Mesenchymal stem cell (in vitro differentiated cells and primary cell): ENCODE data around the gene KRTAP10-2.

ENCODE experiments used
- DNase-seq: peaks from one replicate; pipeline ENCODE4 v3.0.0-alpha.2; 2013
- H2AFZ ChIP-seq: one replicate; pipeline ENCODE4 v1.6.1; 2013; ENCODE audit warnings: low read depth, mild to moderate bottlenecking, control low read depth, inconsistent platforms, low read length, moderate library complexity
- H2AK5ac ChIP-seq: 2 replicates; pipeline ENCODE4 v1.6.1; 2013; ENCODE audit warnings: low read length, moderate library complexity, mild to moderate bottlenecking, inconsistent platforms; ENCODE audit not compliant: severe bottlenecking
- H2BK120ac ChIP-seq: one replicate; pipeline ENCODE4 v1.6.1; 2013; ENCODE audit warnings: low read depth, mild to moderate bottlenecking, inconsistent platforms, low read length, moderate library complexity
- H2BK12ac ChIP-seq, 2 experiments: one replicate each; pipeline ENCODE4 v1.6.1; 2013; ENCODE audit warnings: inconsistent platforms in 2 of 2, low read length in 2 of 2, mild to moderate bottlenecking in 2 of 2, moderate library complexity in 2 of 2, control low read depth in 1 of 2
- H2BK15ac ChIP-seq: one replicate; pipeline ENCODE4 v1.6.1; 2013; ENCODE audit warnings: mild to moderate bottlenecking, low read depth, inconsistent platforms; ENCODE audit not compliant: poor library complexity, severe bottlenecking
- H2BK5ac ChIP-seq: 2 replicates; pipeline ENCODE4 v1.6.1; 2013; ENCODE audit warnings: low read depth, mild to moderate bottlenecking, low read length, control low read depth, inconsistent platforms; ENCODE audit not compliant: poor library complexity, severe bottlenecking
- H3K14ac ChIP-seq, 2 experiments: one replicate each; pipeline ENCODE4 v1.6.1; 2013; ENCODE audit warnings: inconsistent platforms in 2 of 2, low read length in 2 of 2, control low read depth in 1 of 2, mild to moderate bottlenecking in 1 of 2, moderate library complexity in 1 of 2
- H3K18ac ChIP-seq, 2 experiments: one replicate each; pipeline ENCODE4 v1.6.1; 2013; ENCODE audit warnings: inconsistent platforms in 2 of 2, low read length in 2 of 2, control low read depth in 1 of 2, low read depth in 1 of 2, mild to moderate bottlenecking in 1 of 2
- H3K23ac ChIP-seq, 2 experiments: one replicate each; pipeline ENCODE4 v1.6.1; 2013; ENCODE audit warnings: inconsistent platforms in 2 of 2, low read length in 2 of 2, mild to moderate bottlenecking in 2 of 2, moderate library complexity in 2 of 2, control low read depth in 1 of 2
- H3K27ac ChIP-seq: 2 replicates; pipeline ENCODE4 v1.5.1; 2013; ENCODE audit warnings: mild to moderate bottlenecking, moderate library complexity, low read length, control low read depth, inconsistent platforms; ENCODE audit not compliant: poor library complexity, severe bottlenecking
- H3K27me3 ChIP-seq, 2 experiments: 2 replicates each; pipeline versions ENCODE4 v1.6.1 to v1.7.0; 2013; ENCODE audit warnings: low read length in 2 of 2, mild to moderate bottlenecking in 2 of 2, moderate library complexity in 2 of 2, control low read depth in 1 of 2, inconsistent platforms in 1 of 2; ENCODE audit not compliant: control insufficient read depth in 1 of 2, insufficient read depth in 1 of 2
- H3K36me3 ChIP-seq, 2 experiments: 2 replicates each; pipeline versions ENCODE4 v1.6.1 to v1.7.0; 2013; ENCODE audit warnings: low read length in 2 of 2, control low read depth in 1 of 2, inconsistent platforms in 1 of 2, low read depth in 1 of 2, mild to moderate bottlenecking in 1 of 2; ENCODE audit not compliant: insufficient read depth in 2 of 2, control insufficient read depth in 1 of 2
- H3K4ac ChIP-seq, 2 experiments: one replicate each; pipeline ENCODE4 v1.6.1; 2013; ENCODE audit warnings: inconsistent platforms in 2 of 2, low read length in 2 of 2, mild to moderate bottlenecking in 2 of 2, moderate library complexity in 2 of 2, control low read depth in 1 of 2, low read depth in 1 of 2
- H3K4me1 ChIP-seq: 2 replicates; pipeline ENCODE4 v1.6.1; 2013; ENCODE audit warnings: low read depth, low read length, control low read depth; ENCODE audit not compliant: control insufficient read depth, insufficient read depth
- H3K4me2 ChIP-seq: 2 replicates; pipeline ENCODE4 v1.6.1; 2013; ENCODE audit warnings: low read length, mild to moderate bottlenecking, inconsistent platforms; ENCODE audit not compliant: poor library complexity, severe bottlenecking
- H3K4me3 ChIP-seq, 2 experiments: 2 replicates each; pipeline versions ENCODE4 v1.5.1 to v1.7.0; 2013; ENCODE audit warnings: low read length in 2 of 2, mild to moderate bottlenecking in 2 of 2, control low read depth in 1 of 2, low read depth in 1 of 2; ENCODE audit not compliant: insufficient read depth in 1 of 2
- H3K79me1 ChIP-seq: replicated peaks from 2 replicates; pipeline ENCODE4 v1.6.1; 2013; ENCODE audit warnings: mild to moderate bottlenecking, control low read depth, low read length, inconsistent platforms; ENCODE audit not compliant: poor library complexity, severe bottlenecking
- H3K9ac ChIP-seq: 2 replicates; pipeline ENCODE4 v1.7.0; 2013; ENCODE audit warnings: mild to moderate bottlenecking, low read length, moderate library complexity
- H3K9me3 ChIP-seq: 2 replicates; pipeline ENCODE4 v1.7.0; 2013; ENCODE audit warnings: mild to moderate bottlenecking, low read length; ENCODE audit not compliant: control insufficient read depth
- H4K8ac ChIP-seq: one replicate; pipeline ENCODE4 v1.6.1; 2013; ENCODE audit warnings: inconsistent platforms, mild to moderate bottlenecking, low read length, moderate library complexity
- H4K91ac ChIP-seq: one replicate; pipeline ENCODE4 v1.6.1; 2013; ENCODE audit warnings: mild to moderate bottlenecking, low read length, inconsistent platforms
- WGBS: methylation state at CpG from one replicate; pipeline ENCODE4 v1.1.7; 2013; ENCODE audit warnings: mixed read lengths; 5-methylcytosine and 5-hydroxymethylcytosine counted together

Gene KRTAP10-2

GRCh38 chr21:44508426-44508710 is 42.9 kb downstream of the KRTAP10-2 start:
- H2AK5ac ChIP-seq, result no peak overlapping the region
- no peak overlapping the region for H2AFZ ChIP-seq
- H3K9ac ChIP-seq, result no peak overlapping the region
- no peaks in the 10 kb centered on the region for H3K36me3 ChIP-seq
- H2BK120ac ChIP-seq, result no peak overlapping the region
- H2BK5ac ChIP-seq, result no peak overlapping the region
- H3K4me2 ChIP-seq, result no peak overlapping the region
- H3K27me3 ChIP-seq, result peaks cover 28 to 58% of the 10 kb centered on the region in 2 experiments
- no peak overlapping the region for H4K91ac ChIP-seq
- peak overlapping the region in 1 of 2 experiments; percentile 69 for H3K14ac ChIP-seq
- H2BK12ac ChIP-seq, result no peak overlapping the region
- no peak overlapping the region for H3K4me3 ChIP-seq
- WGBS, result 98% methylated on average over 8 of the region's 9 CpGs
- no peak overlapping the region for H2BK15ac ChIP-seq
- no peak overlapping the region for H3K27ac ChIP-seq
- no peak for DNase-seq
- H3K23ac ChIP-seq, result no peak overlapping the region
- H4K8ac ChIP-seq, result no peak overlapping the region
- H3K4me1 ChIP-seq, result peaks cover 9% of the 10 kb centered on the region
- no peak overlapping the region for H3K4ac ChIP-seq
- H3K18ac ChIP-seq, result no peak overlapping the region
- H3K79me1 ChIP-seq, result no peaks in the 10 kb centered on the region
- no peaks in the 10 kb centered on the region for H3K9me3 ChIP-seq

GRCh38 chr21:44507673-44508425 is 43.5 kb downstream of the KRTAP10-2 start:
- no peaks in the 10 kb centered on the region for H3K79me1 ChIP-seq
- H3K4me1 ChIP-seq, result peaks cover 9% of the 10 kb centered on the region

GRCh38 chr21:44506279-44507255 is 44.7 kb downstream of the KRTAP10-2 start:
- H3K27me3 ChIP-seq, result peaks cover 25 to 56% of the 10 kb centered on the region in 2 experiments
- 91% methylated on average over 44 of the region's 44 CpGs for WGBS
- H3K9me3 ChIP-seq, result no peaks in the 10 kb centered on the region
- no peak overlapping the region for H3K4me2 ChIP-seq
- H3K4ac ChIP-seq, result no peak overlapping the region
- H3K27ac ChIP-seq, result no peak overlapping the region
- no peak for DNase-seq
- H3K14ac ChIP-seq, result no peak overlapping the region
- no peak overlapping the region for H2AK5ac ChIP-seq
- H4K91ac ChIP-seq, result no peak overlapping the region
- no peak overlapping the region for H2BK15ac ChIP-seq
- H3K4me1 ChIP-seq, result peaks cover 9% of the 10 kb centered on the region
- H3K4me3 ChIP-seq, result no peak overlapping the region
- no peak overlapping the region for H3K23ac ChIP-seq
- H2BK12ac ChIP-seq, result no peak overlapping the region
- no peak overlapping the region for H2BK120ac ChIP-seq
- no peak overlapping the region for H3K9ac ChIP-seq
- no peak overlapping the region for H3K18ac ChIP-seq
- H3K79me1 ChIP-seq, result no peaks in the 10 kb centered on the region
- H3K36me3 ChIP-seq, result no peaks in the 10 kb centered on the region
- no peak overlapping the region for H2BK5ac ChIP-seq
- no peak overlapping the region for H2AFZ ChIP-seq
- no peak overlapping the region for H4K8ac ChIP-seq

More at GRCh38 chr21:44507673-44508425, 43.5 kb downstream of the KRTAP10-2 start:
- H2BK120ac ChIP-seq, result no peak overlapping the region
- no peak overlapping the region for H2AK5ac ChIP-seq
- no peak overlapping the region for H3K9ac ChIP-seq
- no peak overlapping the region for H2BK15ac ChIP-seq
- H4K8ac ChIP-seq, result no peak overlapping the region
- 91% methylated on average over 17 of the region's 26 CpGs for WGBS
- no peaks in the 10 kb centered on the region for H3K36me3 ChIP-seq
- no peaks in the 10 kb centered on the region for H3K9me3 ChIP-seq
- no peak overlapping the region for H3K23ac ChIP-seq
- no peak overlapping the region for H3K14ac ChIP-seq
- no peak overlapping the region for H4K91ac ChIP-seq
- no peak overlapping the region for H2BK12ac ChIP-seq
- no peak overlapping the region for H2AFZ ChIP-seq
- H2BK5ac ChIP-seq, result no peak overlapping the region
- H3K27ac ChIP-seq, result no peak overlapping the region
- H3K27me3 ChIP-seq, result peaks cover 28 to 58% of the 10 kb centered on the region in 2 experiments
- DNase-seq, result no peak
- H3K18ac ChIP-seq, result no peak overlapping the region
- no peak overlapping the region for H3K4ac ChIP-seq
- H3K4me2 ChIP-seq, result no peak overlapping the region
- no peak overlapping the region for H3K4me3 ChIP-seq

DNA sequence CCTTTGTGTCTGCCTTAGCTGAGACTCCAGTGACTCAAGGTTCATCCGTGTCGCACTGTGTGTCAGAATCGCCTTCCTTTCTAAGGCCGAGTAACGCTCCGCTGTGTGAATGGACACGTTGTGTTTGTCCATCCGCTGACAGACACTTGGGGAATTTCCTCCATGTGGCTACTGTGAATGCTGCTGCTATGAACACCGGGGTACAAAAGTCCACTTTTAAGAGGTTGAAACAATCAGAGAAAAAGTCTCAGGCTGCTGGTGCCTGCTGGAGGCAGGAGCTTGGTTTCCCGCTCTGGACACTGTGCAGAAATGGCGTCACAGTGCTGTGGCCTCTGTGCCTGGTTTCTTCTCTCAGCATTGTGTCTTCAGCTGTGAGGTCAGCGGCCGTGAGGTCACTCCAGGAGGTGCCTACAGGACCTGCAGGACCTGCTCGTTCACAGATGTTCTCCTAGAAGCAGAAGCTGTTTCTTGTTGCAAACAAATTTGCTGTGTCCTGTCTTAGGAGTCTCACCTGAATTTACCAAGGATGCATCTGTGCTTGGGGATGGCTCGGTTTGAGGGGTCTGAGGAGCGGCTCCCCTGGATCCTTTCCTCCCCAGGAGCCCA is 45.5 kb downstream of the KRTAP10-2 start:
- Histone ChIP-seq H3K14ac (no peak overlapping the region), H3K9ac (no peak overlapping the region), H3K4me2 (no peak overlapping the region), H4K8ac (no peak overlapping the region), H2AK5ac (no peak overlapping the region), H3K36me3 (no peaks in the 10 kb centered on the region), H3K9me3 (no peaks in the 10 kb centered on the region), H3K4ac (no peak overlapping the region), H3K27ac (no peak overlapping the region), H4K91ac (no peak overlapping the region), H3K4me3 (no peak overlapping the region), H2BK120ac (no peak overlapping the region), H2BK5ac (no peak overlapping the region), H3K27me3 (peaks cover 25 to 49% of the 10 kb centered on the region in 2 experiments), H3K23ac (no peak overlapping the region), H2AFZ (no peak overlapping the region), H3K18ac (no peak overlapping the region), H2BK15ac (no peak overlapping the region), H2BK12ac (no peak overlapping the region), H3K79me1 (no peaks in the 10 kb centered on the region), H3K4me1 (peaks cover 8% of the 10 kb centered on the region)
- DNase-seq, result no peak
- WGBS, result 82% methylated on average over 16 of the region's 16 CpGs
